Stimulated activated CD8-positive, alpha-beta memory T cell treated with anti-CD3 and anti-CD28 coated beads, Interleukin-4, amount 100 ng/mL, for 48 hours (primary cell): ENCODE measurements around the gene MYL7.
"Not testable (repeated sequence)": the region's sequence is repeated elsewhere in the genome, so short reads cannot be mapped to it uniquely, and the experiment has no call there.

Experiments used
- DNase-seq: peaks from one replicate; pipeline ENCODE4 v3.0.0-alpha.2; 2020

The MYL7 gene

GRCh38 chr7:44141221-44141850, at the start of gene MYL7:
Gene MYL7, minus strand, starts transcription at chr7:44141332. Its CDS starts 27 bp downstream, at chr7:44141305.
- no peak for DNase-seq

- no peak for DNase-seq
Measured at GRCh38 chr7:44189993-44190872, 49.1 kb upstream of the MYL7 start.

- no peak for DNase-seq
Measured at GRCh38 chr7:44189286-44189992, 48.3 kb upstream of the MYL7 start, which contains the start of gene GCK. Gene GCK, minus strand, starts transcription at chr7:44189439. Its CDS starts 486 bp downstream, at chr7:44188953.

- DNase-seq: no peak
Measured at GRCh38 chr7:44188480-44189225, 47.5 kb upstream of the MYL7 start.

- DNase-seq: no peak
Measured at GRCh38 chr7:44187636-44188416, 46.7 kb upstream of the MYL7 start.

- no peak for DNase-seq
Measured at GRCh38 chr7:44186736-44187135, 45.6 kb upstream of the MYL7 start.

GRCh38 chr7:44185729-44186128, 44.6 kb upstream of the MYL7 start:
- DNase-seq: no peak

- no peak for DNase-seq
Measured at GRCh38 chr7:44184873-44185446, 43.8 kb upstream of the MYL7 start.

- peak; percentile 14 for DNase-seq
Measured at GRCh38 chr7:44184206-44184872, 43.2 kb upstream of the MYL7 start.

- no peak for DNase-seq
Measured at GRCh38 chr7:44183386-44183785, 42.3 kb upstream of the MYL7 start.

GRCh38 chr7:44182827-44183226, 41.7 kb upstream of the MYL7 start:
- DNase-seq: no peak

- no peak for DNase-seq
Measured at GRCh38 chr7:44180631-44181030, 39.5 kb upstream of the MYL7 start.

- DNase-seq: no peak
Measured at GRCh38 chr7:44177570-44178131, 36.5 kb upstream of the MYL7 start.

- no peak for DNase-seq
Measured at GRCh38 chr7:44176486-44176885, 35.4 kb upstream of the MYL7 start.

GRCh38 chr7:44175730-44176129, 34.6 kb upstream of the MYL7 start:
- DNase-seq: no peak

GRCh38 chr7:44174694-44174948, 33.5 kb upstream of the MYL7 start:
- not testable (repeated sequence) for DNase-seq

GRCh38 chr7:44173911-44174693, 33.0 kb upstream of the MYL7 start:
- no peak for DNase-seq

GRCh38 chr7:44172803-44173424, 31.8 kb upstream of the MYL7 start:
- no peak for DNase-seq

- no peak for DNase-seq
Measured at GRCh38 chr7:44172352-44172751, 31.2 kb upstream of the MYL7 start.

- not testable (repeated sequence) for DNase-seq
Measured at GRCh38 chr7:44171901-44172300, 30.8 kb upstream of the MYL7 start.
